GM08714 (cell line): Measurements from ENCODE around the gene ING4.
"Not testable (repeated sequence)": the region's sequence is repeated elsewhere in the genome, so short reads cannot be mapped to it uniquely, and the experiment has no call there.

Experiments
- H3K4me3 ChIP-seq: fragments of 200-500 bp; sonication (Bioruptor generic); 2 replicates; pipeline ENCODE4 v1.5.1; 2014; ENCODE audit warnings: mild to moderate bottlenecking, low read length, inconsistent platforms
- ZNF274 ChIP-seq: IDR thresholded peaks from 2 replicates; pipeline ENCODE4 v1.6.1; 2012; ENCODE audit warnings: mild to moderate bottlenecking, low read depth, low read length

The ING4 gene

GRCh38 chr12:6662906-6663742, at the start of gene ING4:
Gene ING4 (minus strand): TSS chr12:6663119. CDS start chr12:6663101, 18 bp downstream.
- H3K4me3 ChIP-seq = peak within 1 kb of the TSS; percentile 84
- TF ChIP-seq ZNF274 = no peak

- no peak for TF ChIP-seq ZNF274
- H3K4me3 ChIP-seq = no peak overlapping the region
Observed at GRCh38 chr12:6708960-6709394, 46.1 kb upstream of the ING4 start.

GRCh38 chr12:6708351-6708750, 45.4 kb upstream of the ING4 start:
- not testable (repeated sequence) for H3K4me3 ChIP-seq

GRCh38 chr12:6703631-6704030, 40.7 kb upstream of the ING4 start:
- no peak for TF ChIP-seq ZNF274
- H3K4me3 ChIP-seq = no peak overlapping the region

GRCh38 chr12:6701078-6701768, 38.3 kb upstream of the ING4 start:
- H3K4me3 ChIP-seq = no peak overlapping the region
- TF ChIP-seq ZNF274 = no peak

GRCh38 chr12:6700646-6701051, 37.7 kb upstream of the ING4 start, which contains the start of gene PIANP:
Gene PIANP (minus strand): TSS chr12:6700815. CDS start chr12:6698061, 2,754 bp downstream.
- H3K4me3 ChIP-seq = peak within 1 kb of the TSS; percentile 32; the same call in 1 of the 2 replicates
- TF ChIP-seq ZNF274 = no peak

- H3K4me3 ChIP-seq = peak overlapping the region; percentile 32; the same call in 1 of the 2 replicates
- TF ChIP-seq ZNF274 = no peak
Observed at GRCh38 chr12:6699989-6700645, 37.2 kb upstream of the ING4 start.

GRCh38 chr12:6699259-6699988, 36.5 kb upstream of the ING4 start:
- no peak for TF ChIP-seq ZNF274
- H3K4me3 ChIP-seq = no peak overlapping the region

GRCh38 chr12:6698352-6699046, 35.6 kb upstream of the ING4 start:
- TF ChIP-seq ZNF274 = no peak
- H3K4me3 ChIP-seq = no peak overlapping the region

GRCh38 chr12:6697584-6698351, 34.8 kb upstream of the ING4 start:
- no peak overlapping the region for H3K4me3 ChIP-seq
- no peak for TF ChIP-seq ZNF274

- TF ChIP-seq ZNF274 = no peak
Observed at GRCh38 chr12:6696690-6697583, 34.0 kb upstream of the ING4 start.

GRCh38 chr12:6695313-6696045, 32.6 kb upstream of the ING4 start:
- H3K4me3 ChIP-seq = no peak overlapping the region
- no peak for TF ChIP-seq ZNF274

More at GRCh38 chr12:6696690-6697583, 34.0 kb upstream of the ING4 start:
- no peak overlapping the region for H3K4me3 ChIP-seq
